Astrocyte of the cerebellum (primary cell): ENCODE data around the gene PLA2G4A.

ENCODE experiments used
- DNase-seq: peaks from one replicate; pipeline ENCODE4 v3.0.0-alpha.2; 2011; ENCODE audit warnings: low read depth
- H3K4me3 ChIP-seq: 2 replicates; pipeline ENCODE4 v1.5.1; 2011; ENCODE audit warnings: mild to moderate bottlenecking, low read depth, low read length, moderate library complexity
- CTCF ChIP-seq: IDR thresholded peaks from 2 replicates; pipeline ENCODE4 v1.5.1; 2012; ENCODE audit warnings: low read length, low read depth, moderate library complexity, mild to moderate bottlenecking; ENCODE audit errors: missing control alignments
- in situ Hi-C: cut with HindIII; loops from 2 replicates; pipeline ENCODE4 v1.10.0; 2017; ENCODE audit warnings: low sequenced_read_pairs

The PLA2G4A gene

GRCh38 chr1:186887203-186887602, 58.5 kb downstream of the PLA2G4A start:
- in situ Hi-C loops: no loop called here
- no peak overlapping the region for H3K4me3 ChIP-seq
- no peak for TF ChIP-seq CTCF
- no peak for DNase-seq

GRCh38 chr1:186888367-186888766, 59.6 kb downstream of the PLA2G4A start:
- in situ Hi-C loops: no loop called here

GRCh38 chr1:186892936-186893335, 64.2 kb downstream of the PLA2G4A start:
- no peak for DNase-seq
- no peak overlapping the region for H3K4me3 ChIP-seq
- in situ Hi-C loops: no loop called here
- TF ChIP-seq CTCF: no peak

More at GRCh38 chr1:186888367-186888766, 59.6 kb downstream of the PLA2G4A start:
- no peak for DNase-seq
- no peak overlapping the region for H3K4me3 ChIP-seq
- TF ChIP-seq CTCF: no peak

GRCh38 chr1:186894415-186894814, 65.7 kb downstream of the PLA2G4A start:
- TF ChIP-seq CTCF: no peak
- no peak for DNase-seq
- no peak overlapping the region for H3K4me3 ChIP-seq
- in situ Hi-C loops: no loop called here

- in situ Hi-C loops: no loop called here
- DNase-seq: no peak
- no peak overlapping the region for H3K4me3 ChIP-seq
- no peak for TF ChIP-seq CTCF
Observed at GRCh38 chr1:186896211-186896610, 67.5 kb downstream of the PLA2G4A start.

- no peak overlapping the region for H3K4me3 ChIP-seq
- TF ChIP-seq CTCF: no peak
- DNase-seq: no peak
- in situ Hi-C loops: no loop called here
Observed at GRCh38 chr1:186897008-186897407, 68.3 kb downstream of the PLA2G4A start.

GRCh38 chr1:186899577-186899976, 70.8 kb downstream of the PLA2G4A start:
- no peak for DNase-seq
- in situ Hi-C loops: no loop called here
- TF ChIP-seq CTCF: no peak
- H3K4me3 ChIP-seq: no peak overlapping the region
